GM23338 (cell line): ENCODE results near the gene REEP6. TPM values are rescaled to one million over a fixed set of nuclear protein-coding genes. Genes with fewer than 3 reads are reported as not detected.

Experiments used
- ATAC-seq: fragments of 200-7000 bp; cut with Tn5 transposase; 3 replicates; pipeline ENCODE4 v1.9.1; 2020
- DNase-seq: peaks from one replicate; pipeline ENCODE4 v3.0.0-alpha.2; 2015; ENCODE audit warnings: low spot score
- H2AFZ ChIP-seq: fragments of 200-600 bp; sonication (generic); 2 replicates; pipeline ENCODE4 v1.8.0; 2016; ENCODE audit warnings: antibody characterized with exemption, mild to moderate bottlenecking, moderate library complexity
- H3F3A ChIP-seq: fragments of 200-600 bp; sonication (generic); replicated peaks from 2 replicates; pipeline ENCODE4 v1.8.0; 2017; ENCODE audit warnings: antibody characterized with exemption, mixed run types, low read depth
- H3K27ac ChIP-seq: fragments of 200-600 bp; sonication (generic); 2 replicates; pipeline ENCODE4 v1.6.1; 2016; ENCODE audit warnings: low read depth
- H3K27me3 ChIP-seq: fragments of 200-600 bp; sonication (generic); 2 replicates; pipeline ENCODE4 v1.8.0; 2016; ENCODE audit warnings: mild to moderate bottlenecking, mixed run types, moderate library complexity; ENCODE audit not compliant: insufficient read depth
- H3K36me3 ChIP-seq: fragments of 200-600 bp; sonication (generic); 2 replicates; pipeline ENCODE4 v1.8.0; 2016; ENCODE audit warnings: mild to moderate bottlenecking; ENCODE audit not compliant: insufficient read depth
- H3K4me1 ChIP-seq: fragments of 200-600 bp; sonication (generic); 2 replicates; pipeline ENCODE4 v1.8.0; 2016; ENCODE audit warnings: mild to moderate bottlenecking, moderate library complexity; ENCODE audit not compliant: insufficient read depth
- H3K4me2 ChIP-seq: fragments of 200-600 bp; sonication (generic); 2 replicates; pipeline ENCODE4 v1.7.1; 2017; ENCODE audit warnings: mixed run types
- H3K4me3 ChIP-seq: fragments of 200-600 bp; sonication (generic); 2 replicates; pipeline ENCODE4 v1.6.1; 2016; ENCODE audit warnings: mixed run types
- H3K79me2 ChIP-seq: fragments of 200-600 bp; sonication (generic); replicated peaks from 2 replicates; pipeline ENCODE4 v1.8.0; 2017; ENCODE audit warnings: mild to moderate bottlenecking; ENCODE audit not compliant: insufficient read depth
- H3K9me2 ChIP-seq: fragments of 200-600 bp; sonication (generic); 2 replicates; pipeline ENCODE4 v1.8.0; 2017; ENCODE audit not compliant: insufficient read depth
- H4K20me1 ChIP-seq: fragments of 200-600 bp; sonication (generic); replicated peaks from 2 replicates; pipeline ENCODE4 v1.8.0; 2017; ENCODE audit warnings: mild to moderate bottlenecking; ENCODE audit not compliant: insufficient read depth
- H3K27ac Mint-ChIP-seq: 2 replicates; pipeline ENCODE4 v1.8.0; 2020; ENCODE audit warnings: inconsistent platforms, mild to moderate bottlenecking, moderate library complexity, mixed read lengths
- H3K27me3 Mint-ChIP-seq: 3 replicates; pipeline ENCODE4 v1.8.0; 2022; ENCODE audit warnings: low read depth, mild to moderate bottlenecking, moderate library complexity, mixed read lengths, inconsistent platforms; ENCODE audit not compliant: insufficient read depth, poor library complexity
- H3K36me3 Mint-ChIP-seq: 3 replicates; pipeline ENCODE4 v1.8.0; 2021; ENCODE audit warnings: low read depth, mild to moderate bottlenecking, inconsistent platforms, moderate library complexity, mixed read lengths
- H3K4me1 Mint-ChIP-seq: 3 replicates; pipeline ENCODE4 v1.8.0; 2020; ENCODE audit warnings: mild to moderate bottlenecking, inconsistent platforms, mixed read lengths
- H3K4me3 Mint-ChIP-seq: 3 replicates; pipeline ENCODE4 v1.8.0; 2021; ENCODE audit warnings: moderate library complexity, mild to moderate bottlenecking, inconsistent platforms, mixed read lengths
- H3K9me3 Mint-ChIP-seq: 3 replicates; pipeline ENCODE4 v1.8.0; 2020; ENCODE audit warnings: moderate library complexity, mild to moderate bottlenecking, inconsistent platforms, mixed read lengths
- CREB1 ChIP-seq: fragments of 250-450 bp; sonication (Bioruptor Pico); IDR thresholded peaks from 2 replicates; pipeline ENCODE4 v1.5.0; 2020; ENCODE audit warnings: low read depth, mild to moderate bottlenecking, moderate library complexity
- EZH2 ChIP-seq: fragments of 200-600 bp; sonication (generic); IDR thresholded peaks from one replicate; pipeline ENCODE4 v1.8.0; 2017; ENCODE audit warnings: antibody characterized with exemption, mild to moderate bottlenecking, low read depth; ENCODE audit not compliant: unreplicated experiment
- EZH2phosphoT487 ChIP-seq: fragments of 200-600 bp; sonication (generic); IDR thresholded peaks from one replicate; pipeline ENCODE4 v1.8.1; 2018; ENCODE audit warnings: antibody characterized with exemption; ENCODE audit not compliant: unreplicated experiment
- JUNB ChIP-seq: IDR thresholded peaks from one replicate; pipeline ENCODE4 v1.6.1; 2016; ENCODE audit warnings: antibody characterized with exemption; ENCODE audit not compliant: unreplicated experiment
- NANOG ChIP-seq: IDR thresholded peaks from 2 replicates; pipeline ENCODE4 v1.6.1; 2016; ENCODE audit warnings: antibody characterized with exemption, borderline replicate concordance
- POLR2AphosphoS5 ChIP-seq: IDR thresholded peaks from 2 replicates; pipeline ENCODE4 v1.6.1; 2016; ENCODE audit warnings: antibody characterized with exemption, low read depth
- STAT1 ChIP-seq: IDR thresholded peaks from one replicate; pipeline ENCODE4 v1.6.1; 2016; ENCODE audit warnings: antibody characterized with exemption; ENCODE audit not compliant: unreplicated experiment
- ZNF114 ChIP-seq: fragments of 250-450 bp; sonication (Bioruptor Pico); IDR thresholded peaks from 2 replicates; pipeline ENCODE4 v1.5.0; 2020; ENCODE audit warnings: mild to moderate bottlenecking, moderate library complexity
- ZNF331 ChIP-seq: fragments of 250-450 bp; sonication (Bioruptor Pico); IDR thresholded peaks from 2 replicates; pipeline ENCODE4 v1.5.0; 2020; ENCODE audit warnings: low read depth, mild to moderate bottlenecking, moderate library complexity
- polyA plus RNA-seq: library from polyadenylated mRNA; unstranded; fragments of >200 nt; fragmentation: Nextera tagmentation; extraction: Ambion mirVana; gene quantifications from 2 replicates; pipeline ENCODE4 v1.2.1, GENCODE V29; 2016
- total RNA-seq: library from RNA; depleted of rRNA; stranded (reverse); fragments of >200 nt; shearing (Covaris generic); gene quantifications from 2 replicates; pipeline ENCODE4 v1.2.3, GENCODE V29; 2014
- TF ChIP-seq, protein P1 (sequence below): IDR thresholded peaks from one replicate; pipeline ENCODE4 v1.6.1; 2018; ENCODE audit warnings: antibody characterized with exemption; ENCODE audit not compliant: unreplicated experiment
- TF ChIP-seq, protein P2 (sequence below), 2 experiments: fragments of 200-600 bp in 1 of 2; sonication (generic) in 1 of 2; conservative IDR thresholded peaks; 2 replicates each; pipeline versions ENCODE4 v1.5.1 to v1.6.1; 2016 to 2017; ENCODE audit warnings: antibody characterized with exemption in 2 of 2, low read depth in 2 of 2, mild to moderate bottlenecking in 2 of 2, moderate library complexity in 1 of 2
- TF ChIP-seq, protein P3 (sequence below): IDR thresholded peaks from 2 replicates; pipeline ENCODE4 v1.6.1; 2016; ENCODE audit warnings: antibody characterized with exemption
- TF ChIP-seq, protein P4 (sequence below): fragments of 250-450 bp; sonication (Bioruptor Pico); IDR thresholded peaks from 2 replicates; pipeline ENCODE4 v1.5.0; 2020; ENCODE audit warnings: mild to moderate bottlenecking, moderate library complexity

The REEP6 gene
- total and polyA plus RNA-seq, 2 experiments from 2014 or later, result 15.2 to 20.0 TPM

DNA sequence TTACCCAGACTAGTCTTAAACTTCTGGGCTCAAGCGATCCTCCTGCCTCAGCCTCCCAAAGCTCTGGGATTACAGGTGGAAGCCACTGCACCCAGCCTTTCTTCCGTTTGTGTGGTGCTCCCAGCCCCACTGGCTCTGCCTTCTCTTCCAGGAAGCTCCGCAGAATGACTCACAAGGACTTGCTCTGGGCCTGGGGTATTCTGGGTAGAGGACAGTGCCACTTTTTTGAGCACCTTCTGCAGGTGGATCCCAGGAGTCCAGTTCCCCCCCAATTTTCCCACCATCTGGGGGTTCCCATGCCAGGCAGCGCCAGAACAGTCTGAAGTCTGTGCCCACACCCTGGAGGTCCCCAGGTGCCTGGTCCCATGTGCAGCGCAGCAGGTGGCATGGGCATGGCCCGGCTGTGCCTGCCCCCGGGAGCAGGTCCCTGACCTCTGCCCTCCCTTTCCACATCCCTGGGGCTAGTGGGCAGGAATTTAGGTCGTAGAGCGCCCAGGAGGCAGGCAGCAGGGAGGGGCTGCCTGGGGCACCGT lies 1.6 kb downstream of the REEP6 start:
- DNase-seq (no peak), ATAC-seq (no peak)
- no peak overlapping the region for H2AFZ ChIP-seq
- H3K36me3 ChIP-seq, result no peaks in the 10 kb centered on the region
- no peak for TF ChIP-seq NANOG
- TF ChIP-seq, protein P1, sequence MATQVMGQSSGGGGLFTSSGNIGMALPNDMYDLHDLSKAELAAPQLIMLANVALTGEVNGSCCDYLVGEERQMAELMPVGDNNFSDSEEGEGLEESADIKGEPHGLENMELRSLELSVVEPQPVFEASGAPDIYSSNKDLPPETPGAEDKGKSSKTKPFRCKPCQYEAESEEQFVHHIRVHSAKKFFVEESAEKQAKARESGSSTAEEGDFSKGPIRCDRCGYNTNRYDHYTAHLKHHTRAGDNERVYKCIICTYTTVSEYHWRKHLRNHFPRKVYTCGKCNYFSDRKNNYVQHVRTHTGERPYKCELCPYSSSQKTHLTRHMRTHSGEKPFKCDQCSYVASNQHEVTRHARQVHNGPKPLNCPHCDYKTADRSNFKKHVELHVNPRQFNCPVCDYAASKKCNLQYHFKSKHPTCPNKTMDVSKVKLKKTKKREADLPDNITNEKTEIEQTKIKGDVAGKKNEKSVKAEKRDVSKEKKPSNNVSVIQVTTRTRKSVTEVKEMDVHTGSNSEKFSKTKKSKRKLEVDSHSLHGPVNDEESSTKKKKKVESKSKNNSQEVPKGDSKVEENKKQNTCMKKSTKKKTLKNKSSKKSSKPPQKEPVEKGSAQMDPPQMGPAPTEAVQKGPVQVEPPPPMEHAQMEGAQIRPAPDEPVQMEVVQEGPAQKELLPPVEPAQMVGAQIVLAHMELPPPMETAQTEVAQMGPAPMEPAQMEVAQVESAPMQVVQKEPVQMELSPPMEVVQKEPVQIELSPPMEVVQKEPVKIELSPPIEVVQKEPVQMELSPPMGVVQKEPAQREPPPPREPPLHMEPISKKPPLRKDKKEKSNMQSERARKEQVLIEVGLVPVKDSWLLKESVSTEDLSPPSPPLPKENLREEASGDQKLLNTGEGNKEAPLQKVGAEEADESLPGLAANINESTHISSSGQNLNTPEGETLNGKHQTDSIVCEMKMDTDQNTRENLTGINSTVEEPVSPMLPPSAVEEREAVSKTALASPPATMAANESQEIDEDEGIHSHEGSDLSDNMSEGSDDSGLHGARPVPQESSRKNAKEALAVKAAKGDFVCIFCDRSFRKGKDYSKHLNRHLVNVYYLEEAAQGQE, result no peak
- TF ChIP-seq CREB1, result no peak
- TF ChIP-seq, protein P2, sequence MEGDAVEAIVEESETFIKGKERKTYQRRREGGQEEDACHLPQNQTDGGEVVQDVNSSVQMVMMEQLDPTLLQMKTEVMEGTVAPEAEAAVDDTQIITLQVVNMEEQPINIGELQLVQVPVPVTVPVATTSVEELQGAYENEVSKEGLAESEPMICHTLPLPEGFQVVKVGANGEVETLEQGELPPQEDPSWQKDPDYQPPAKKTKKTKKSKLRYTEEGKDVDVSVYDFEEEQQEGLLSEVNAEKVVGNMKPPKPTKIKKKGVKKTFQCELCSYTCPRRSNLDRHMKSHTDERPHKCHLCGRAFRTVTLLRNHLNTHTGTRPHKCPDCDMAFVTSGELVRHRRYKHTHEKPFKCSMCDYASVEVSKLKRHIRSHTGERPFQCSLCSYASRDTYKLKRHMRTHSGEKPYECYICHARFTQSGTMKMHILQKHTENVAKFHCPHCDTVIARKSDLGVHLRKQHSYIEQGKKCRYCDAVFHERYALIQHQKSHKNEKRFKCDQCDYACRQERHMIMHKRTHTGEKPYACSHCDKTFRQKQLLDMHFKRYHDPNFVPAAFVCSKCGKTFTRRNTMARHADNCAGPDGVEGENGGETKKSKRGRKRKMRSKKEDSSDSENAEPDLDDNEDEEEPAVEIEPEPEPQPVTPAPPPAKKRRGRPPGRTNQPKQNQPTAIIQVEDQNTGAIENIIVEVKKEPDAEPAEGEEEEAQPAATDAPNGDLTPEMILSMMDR (conservative IDR thresholded peaks at IDR 0.05; ENCODE audit: low read depth in 2 of 2), result no peak
- TF ChIP-seq ZNF114 (CRISPR knock-in tag), result no peak
- no peak for TF ChIP-seq ZNF331
- TF ChIP-seq, protein P3, sequence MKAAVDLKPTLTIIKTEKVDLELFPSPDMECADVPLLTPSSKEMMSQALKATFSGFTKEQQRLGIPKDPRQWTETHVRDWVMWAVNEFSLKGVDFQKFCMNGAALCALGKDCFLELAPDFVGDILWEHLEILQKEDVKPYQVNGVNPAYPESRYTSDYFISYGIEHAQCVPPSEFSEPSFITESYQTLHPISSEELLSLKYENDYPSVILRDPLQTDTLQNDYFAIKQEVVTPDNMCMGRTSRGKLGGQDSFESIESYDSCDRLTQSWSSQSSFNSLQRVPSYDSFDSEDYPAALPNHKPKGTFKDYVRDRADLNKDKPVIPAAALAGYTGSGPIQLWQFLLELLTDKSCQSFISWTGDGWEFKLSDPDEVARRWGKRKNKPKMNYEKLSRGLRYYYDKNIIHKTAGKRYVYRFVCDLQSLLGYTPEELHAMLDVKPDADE, result no peak
- no peak for TF ChIP-seq EZH2phosphoT487
- no peak for TF ChIP-seq POLR2AphosphoS5
- TF ChIP-seq STAT1, result no peak
- no peak for TF ChIP-seq JUNB
- TF ChIP-seq EZH2, result no peak
- TF ChIP-seq, protein P4, sequence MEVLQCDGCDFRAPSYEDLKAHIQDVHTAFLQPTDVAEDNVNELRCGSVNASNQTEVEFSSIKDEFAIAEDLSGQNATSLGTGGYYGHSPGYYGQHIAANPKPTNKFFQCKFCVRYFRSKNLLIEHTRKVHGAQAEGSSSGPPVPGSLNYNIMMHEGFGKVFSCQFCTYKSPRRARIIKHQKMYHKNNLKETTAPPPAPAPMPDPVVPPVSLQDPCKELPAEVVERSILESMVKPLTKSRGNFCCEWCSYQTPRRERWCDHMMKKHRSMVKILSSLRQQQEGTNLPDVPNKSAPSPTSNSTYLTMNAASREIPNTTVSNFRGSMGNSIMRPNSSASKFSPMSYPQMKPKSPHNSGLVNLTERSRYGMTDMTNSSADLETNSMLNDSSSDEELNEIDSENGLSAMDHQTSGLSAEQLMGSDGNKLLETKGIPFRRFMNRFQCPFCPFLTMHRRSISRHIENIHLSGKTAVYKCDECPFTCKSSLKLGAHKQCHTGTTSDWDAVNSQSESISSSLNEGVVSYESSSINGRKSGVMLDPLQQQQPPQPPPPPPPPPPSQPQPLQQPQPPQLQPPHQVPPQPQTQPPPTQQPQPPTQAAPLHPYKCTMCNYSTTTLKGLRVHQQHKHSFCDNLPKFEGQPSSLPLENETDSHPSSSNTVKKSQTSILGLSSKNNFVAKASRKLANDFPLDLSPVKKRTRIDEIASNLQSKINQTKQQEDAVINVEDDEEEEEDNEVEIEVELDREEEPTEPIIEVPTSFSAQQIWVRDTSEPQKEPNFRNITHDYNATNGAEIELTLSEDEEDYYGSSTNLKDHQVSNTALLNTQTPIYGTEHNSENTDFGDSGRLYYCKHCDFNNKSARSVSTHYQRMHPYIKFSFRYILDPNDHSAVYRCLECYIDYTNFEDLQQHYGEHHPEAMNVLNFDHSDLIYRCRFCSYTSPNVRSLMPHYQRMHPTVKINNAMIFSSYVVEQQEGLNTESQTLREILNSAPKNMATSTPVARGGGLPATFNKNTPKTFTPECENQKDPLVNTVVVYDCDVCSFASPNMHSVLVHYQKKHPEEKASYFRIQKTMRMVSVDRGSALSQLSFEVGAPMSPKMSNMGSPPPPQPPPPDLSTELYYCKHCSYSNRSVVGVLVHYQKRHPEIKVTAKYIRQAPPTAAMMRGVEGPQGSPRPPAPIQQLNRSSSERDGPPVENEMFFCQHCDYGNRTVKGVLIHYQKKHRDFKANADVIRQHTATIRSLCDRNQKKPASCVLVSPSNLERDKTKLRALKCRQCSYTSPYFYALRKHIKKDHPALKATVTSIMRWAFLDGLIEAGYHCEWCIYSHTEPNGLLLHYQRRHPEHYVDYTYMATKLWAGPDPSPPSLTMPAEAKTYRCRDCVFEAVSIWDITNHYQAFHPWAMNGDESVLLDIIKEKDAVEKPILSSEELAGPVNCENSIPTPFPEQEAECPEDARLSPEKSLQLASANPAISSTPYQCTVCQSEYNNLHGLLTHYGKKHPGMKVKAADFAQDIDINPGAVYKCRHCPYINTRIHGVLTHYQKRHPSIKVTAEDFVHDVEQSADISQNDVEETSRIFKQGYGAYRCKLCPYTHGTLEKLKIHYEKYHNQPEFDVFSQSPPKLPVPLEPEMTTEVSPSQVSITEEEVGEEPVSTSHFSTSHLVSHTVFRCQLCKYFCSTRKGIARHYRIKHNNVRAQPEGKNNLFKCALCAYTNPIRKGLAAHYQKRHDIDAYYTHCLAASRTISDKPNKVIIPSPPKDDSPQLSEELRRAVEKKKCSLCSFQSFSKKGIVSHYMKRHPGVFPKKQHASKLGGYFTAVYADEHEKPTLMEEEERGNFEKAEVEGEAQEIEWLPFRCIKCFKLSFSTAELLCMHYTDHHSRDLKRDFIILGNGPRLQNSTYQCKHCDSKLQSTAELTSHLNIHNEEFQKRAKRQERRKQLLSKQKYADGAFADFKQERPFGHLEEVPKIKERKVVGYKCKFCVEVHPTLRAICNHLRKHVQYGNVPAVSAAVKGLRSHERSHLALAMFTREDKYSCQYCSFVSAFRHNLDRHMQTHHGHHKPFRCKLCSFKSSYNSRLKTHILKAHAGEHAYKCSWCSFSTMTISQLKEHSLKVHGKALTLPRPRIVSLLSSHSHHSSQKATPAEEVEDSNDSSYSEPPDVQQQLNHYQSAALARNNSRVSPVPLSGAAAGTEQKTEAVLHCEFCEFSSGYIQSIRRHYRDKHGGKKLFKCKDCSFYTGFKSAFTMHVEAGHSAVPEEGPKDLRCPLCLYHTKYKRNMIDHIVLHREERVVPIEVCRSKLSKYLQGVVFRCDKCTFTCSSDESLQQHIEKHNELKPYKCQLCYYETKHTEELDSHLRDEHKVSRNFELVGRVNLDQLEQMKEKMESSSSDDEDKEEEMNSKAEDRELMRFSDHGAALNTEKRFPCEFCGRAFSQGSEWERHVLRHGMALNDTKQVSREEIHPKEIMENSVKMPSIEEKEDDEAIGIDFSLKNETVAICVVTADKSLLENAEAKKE (CRISPR knock-in tag), result no peak
- no peaks in the 10 kb centered on the region for H3K9me3 Mint-ChIP-seq
- no peaks in the 10 kb centered on the region for H3K9me2 ChIP-seq
- H3K4me3 Mint-ChIP-seq, result peak overlapping the region; percentile 78; the same call in 1 of the 3 replicates
- H3K4me2 ChIP-seq, result no peak overlapping the region
- no peak overlapping the region for H3K4me3 ChIP-seq
- H3K27ac ChIP-seq, result no peak overlapping the region
- peaks cover 6% of the 10 kb centered on the region for H3K4me1 Mint-ChIP-seq
- peaks cover 14% of the 10 kb centered on the region for H3K27me3 ChIP-seq
- H3K27me3 Mint-ChIP-seq, result peaks cover 25% of the 10 kb centered on the region
- no peaks in the 10 kb centered on the region for H3F3A ChIP-seq
- no peaks in the 10 kb centered on the region for H4K20me1 ChIP-seq
- no peak overlapping the region for H3K27ac Mint-ChIP-seq
- no peaks in the 10 kb centered on the region for H3K79me2 ChIP-seq
- H3K4me1 ChIP-seq, result 0 out of 2 replicates have a peak, but pooled peaks cover 4% of the 10 kb centered on the region
- no peaks in the 10 kb centered on the region for H3K36me3 Mint-ChIP-seq
